ENCODE results near the gene TLN1.

TLN1 gene, protein sequence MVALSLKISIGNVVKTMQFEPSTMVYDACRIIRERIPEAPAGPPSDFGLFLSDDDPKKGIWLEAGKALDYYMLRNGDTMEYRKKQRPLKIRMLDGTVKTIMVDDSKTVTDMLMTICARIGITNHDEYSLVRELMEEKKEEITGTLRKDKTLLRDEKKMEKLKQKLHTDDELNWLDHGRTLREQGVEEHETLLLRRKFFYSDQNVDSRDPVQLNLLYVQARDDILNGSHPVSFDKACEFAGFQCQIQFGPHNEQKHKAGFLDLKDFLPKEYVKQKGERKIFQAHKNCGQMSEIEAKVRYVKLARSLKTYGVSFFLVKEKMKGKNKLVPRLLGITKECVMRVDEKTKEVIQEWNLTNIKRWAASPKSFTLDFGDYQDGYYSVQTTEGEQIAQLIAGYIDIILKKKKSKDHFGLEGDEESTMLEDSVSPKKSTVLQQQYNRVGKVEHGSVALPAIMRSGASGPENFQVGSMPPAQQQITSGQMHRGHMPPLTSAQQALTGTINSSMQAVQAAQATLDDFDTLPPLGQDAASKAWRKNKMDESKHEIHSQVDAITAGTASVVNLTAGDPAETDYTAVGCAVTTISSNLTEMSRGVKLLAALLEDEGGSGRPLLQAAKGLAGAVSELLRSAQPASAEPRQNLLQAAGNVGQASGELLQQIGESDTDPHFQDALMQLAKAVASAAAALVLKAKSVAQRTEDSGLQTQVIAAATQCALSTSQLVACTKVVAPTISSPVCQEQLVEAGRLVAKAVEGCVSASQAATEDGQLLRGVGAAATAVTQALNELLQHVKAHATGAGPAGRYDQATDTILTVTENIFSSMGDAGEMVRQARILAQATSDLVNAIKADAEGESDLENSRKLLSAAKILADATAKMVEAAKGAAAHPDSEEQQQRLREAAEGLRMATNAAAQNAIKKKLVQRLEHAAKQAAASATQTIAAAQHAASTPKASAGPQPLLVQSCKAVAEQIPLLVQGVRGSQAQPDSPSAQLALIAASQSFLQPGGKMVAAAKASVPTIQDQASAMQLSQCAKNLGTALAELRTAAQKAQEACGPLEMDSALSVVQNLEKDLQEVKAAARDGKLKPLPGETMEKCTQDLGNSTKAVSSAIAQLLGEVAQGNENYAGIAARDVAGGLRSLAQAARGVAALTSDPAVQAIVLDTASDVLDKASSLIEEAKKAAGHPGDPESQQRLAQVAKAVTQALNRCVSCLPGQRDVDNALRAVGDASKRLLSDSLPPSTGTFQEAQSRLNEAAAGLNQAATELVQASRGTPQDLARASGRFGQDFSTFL (N-terminal part only)

DNA sequence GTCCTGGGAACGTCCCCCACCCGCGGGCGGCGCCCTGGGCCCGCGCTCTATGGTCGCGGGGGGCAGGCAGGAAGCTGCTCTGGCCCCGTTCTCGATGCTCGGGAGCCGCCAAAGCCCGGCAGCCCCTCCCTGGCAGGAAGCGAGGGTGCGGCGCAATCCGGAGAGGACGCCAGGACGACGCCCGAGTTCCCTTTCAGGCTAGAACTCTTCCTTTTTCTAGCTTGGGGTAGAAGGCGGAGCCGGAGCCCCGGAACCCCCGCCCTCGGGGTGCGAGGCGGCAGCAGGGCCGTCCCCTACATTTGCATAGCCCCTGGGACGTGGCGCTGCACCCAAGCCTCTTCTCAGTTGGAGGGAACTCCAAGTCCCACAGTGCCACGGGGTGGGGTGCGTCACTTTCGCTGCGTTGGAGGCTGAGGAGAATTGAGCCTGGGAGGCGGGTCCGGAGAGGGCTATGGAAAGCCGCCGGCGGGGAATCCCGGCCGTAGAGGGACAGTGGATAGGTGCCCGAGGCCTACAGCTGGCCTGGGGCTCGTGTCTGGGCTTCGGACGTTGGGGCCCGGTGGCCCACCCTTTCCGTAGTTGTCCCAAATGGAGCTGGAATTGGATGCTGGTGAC, at the start of gene TLN1, which contains the start of gene CREB3:
TSS of gene TLN1 (minus strand) at position 11 of the 615 bp plus-strand sequence. CDS start 6,501 bp downstream, outside the sequence.
TSS of gene CREB3 (plus strand) at position 482 of the 615 bp plus-strand sequence. CDS start at position 589, 107 bp downstream.
- DNase-seq, result peak; percentile 96

GRCh38 chr9:35781066-35781465, 49.1 kb upstream of the TLN1 start:
- no peak for DNase-seq

DNA sequence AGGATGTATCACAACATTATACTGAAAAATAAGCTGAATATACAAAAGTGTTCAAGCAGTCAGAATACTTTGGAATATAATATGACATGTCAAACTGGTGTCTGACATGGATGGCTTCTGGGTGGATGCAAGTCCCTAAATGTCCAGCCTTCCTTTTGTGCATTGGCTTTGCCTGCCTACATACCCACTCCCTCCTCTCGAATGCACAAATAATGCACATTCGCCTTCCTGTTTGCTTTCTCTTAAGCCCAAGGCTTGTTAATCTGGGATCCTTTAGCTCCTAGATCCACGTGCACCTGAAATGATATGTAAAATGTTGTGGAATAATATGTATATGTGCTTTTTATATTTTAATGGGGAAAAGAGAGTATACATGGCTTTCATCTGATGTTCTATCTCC, 46.5 kb upstream of the TLN1 start:
- no peak for DNase-seq

- no peak for DNase-seq
Observed at GRCh38 chr9:35776018-35776417, 44.0 kb upstream of the TLN1 start.

GRCh38 chr9:35774907-35775635, 43.1 kb upstream of the TLN1 start:
- DNase-seq, result no peak

GRCh38 chr9:35771943-35772342, 39.9 kb upstream of the TLN1 start:
- DNase-seq, result no peak

DNA sequence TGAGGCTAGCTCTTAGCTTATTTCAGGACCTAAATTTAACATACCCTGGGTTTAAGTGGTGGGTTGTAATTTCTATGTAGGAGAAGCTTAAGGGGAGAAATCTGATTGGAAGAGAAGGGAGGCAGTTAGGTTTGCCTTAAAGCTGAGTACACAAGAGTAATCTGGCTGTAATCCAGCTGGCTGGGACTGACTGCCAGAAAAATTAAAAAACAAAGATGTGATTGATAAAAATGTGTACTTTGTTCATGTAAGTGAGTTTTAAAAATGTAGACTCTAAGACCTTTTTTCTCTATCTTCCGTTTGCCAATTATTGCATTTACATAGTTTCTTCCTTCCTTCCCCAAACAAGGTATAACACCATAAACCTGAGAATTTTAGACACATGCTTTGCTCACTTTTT, 39.5 kb upstream of the TLN1 start:
- DNase-seq, result no peak

- no peak for DNase-seq
Observed at GRCh38 chr9:35771075-35771433, 39.1 kb upstream of the TLN1 start.

- DNase-seq, result no peak
Observed at GRCh38 chr9:35769763-35770162, 37.8 kb upstream of the TLN1 start.

GRCh38 chr9:35767458-35767857, 35.5 kb upstream of the TLN1 start:
- DNase-seq, result no peak

- no peak for DNase-seq
Observed at GRCh38 chr9:35766997-35767396, 35.0 kb upstream of the TLN1 start.

DNA sequence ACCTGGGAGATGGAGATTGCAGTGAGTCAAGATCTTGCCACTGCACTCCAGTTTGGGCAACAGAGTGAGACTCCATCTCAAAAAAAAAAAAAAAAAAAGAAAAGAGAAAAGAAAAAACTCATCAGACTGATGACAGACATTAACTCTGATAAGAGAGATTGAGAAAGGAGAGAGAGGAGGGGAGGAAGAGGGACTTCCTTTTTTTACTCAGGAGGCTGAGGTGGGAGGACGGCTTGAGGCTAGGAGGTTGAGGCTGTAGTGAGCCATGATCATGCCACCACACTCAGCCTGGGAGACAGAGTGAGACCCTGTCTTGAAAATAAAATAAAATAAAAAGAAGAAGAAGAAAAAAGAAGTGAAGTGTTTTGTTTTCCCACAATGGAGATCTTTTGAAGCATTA, 31.8 kb upstream of the TLN1 start:
- no peak for DNase-seq

DNA sequence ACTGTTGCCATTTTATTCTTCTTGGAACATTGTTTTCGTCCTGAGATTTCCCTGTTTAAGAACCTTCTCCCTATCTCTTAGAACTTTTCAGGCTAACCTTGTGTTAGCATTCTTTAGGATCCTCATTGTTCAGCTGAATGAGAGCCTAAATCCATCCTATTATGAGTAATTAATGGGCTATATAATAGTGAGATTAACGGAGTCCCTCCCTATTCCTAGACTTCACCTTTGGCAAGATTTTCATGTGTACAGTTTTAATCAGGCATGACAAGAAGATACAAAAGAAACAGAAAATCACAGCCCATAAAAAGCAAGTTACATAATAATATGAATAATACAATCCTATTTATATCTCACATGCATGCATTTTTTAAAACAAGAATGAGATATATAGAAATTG, 31.2 kb upstream of the TLN1 start:
- DNase-seq, result no peak

- DNase-seq, result no peak
Observed at GRCh38 chr9:35760651-35761050, 28.7 kb upstream of the TLN1 start.

DNA sequence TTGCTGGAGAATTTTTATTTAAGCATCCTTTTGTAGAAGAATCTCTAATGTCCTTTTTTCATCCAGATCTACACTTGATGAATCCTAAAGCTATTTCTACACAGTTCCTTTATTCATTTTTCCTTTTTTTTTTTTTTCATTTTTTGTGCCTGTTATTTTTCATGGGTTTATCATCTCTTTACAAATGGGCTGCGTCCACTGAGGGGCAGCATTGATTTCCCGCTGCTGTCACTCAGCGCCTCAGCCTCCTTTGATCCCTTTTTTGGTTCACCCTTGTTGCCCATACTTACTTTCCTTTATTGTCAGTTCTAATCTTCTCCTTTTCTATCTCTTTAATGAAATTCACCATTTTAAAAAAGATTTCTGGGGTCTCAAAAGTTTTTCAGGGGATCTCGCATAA, 27.8 kb upstream of the TLN1 start:
- no peak for DNase-seq

- DNase-seq, result no peak
Observed at GRCh38 chr9:35758475-35759050, 26.6 kb upstream of the TLN1 start.

- DNase-seq, result no peak
Observed at GRCh38 chr9:35757892-35758275, 25.9 kb upstream of the TLN1 start.

GRCh38 chr9:35757226-35757891, 25.4 kb upstream of the TLN1 start:
- no peak for DNase-seq

DNA sequence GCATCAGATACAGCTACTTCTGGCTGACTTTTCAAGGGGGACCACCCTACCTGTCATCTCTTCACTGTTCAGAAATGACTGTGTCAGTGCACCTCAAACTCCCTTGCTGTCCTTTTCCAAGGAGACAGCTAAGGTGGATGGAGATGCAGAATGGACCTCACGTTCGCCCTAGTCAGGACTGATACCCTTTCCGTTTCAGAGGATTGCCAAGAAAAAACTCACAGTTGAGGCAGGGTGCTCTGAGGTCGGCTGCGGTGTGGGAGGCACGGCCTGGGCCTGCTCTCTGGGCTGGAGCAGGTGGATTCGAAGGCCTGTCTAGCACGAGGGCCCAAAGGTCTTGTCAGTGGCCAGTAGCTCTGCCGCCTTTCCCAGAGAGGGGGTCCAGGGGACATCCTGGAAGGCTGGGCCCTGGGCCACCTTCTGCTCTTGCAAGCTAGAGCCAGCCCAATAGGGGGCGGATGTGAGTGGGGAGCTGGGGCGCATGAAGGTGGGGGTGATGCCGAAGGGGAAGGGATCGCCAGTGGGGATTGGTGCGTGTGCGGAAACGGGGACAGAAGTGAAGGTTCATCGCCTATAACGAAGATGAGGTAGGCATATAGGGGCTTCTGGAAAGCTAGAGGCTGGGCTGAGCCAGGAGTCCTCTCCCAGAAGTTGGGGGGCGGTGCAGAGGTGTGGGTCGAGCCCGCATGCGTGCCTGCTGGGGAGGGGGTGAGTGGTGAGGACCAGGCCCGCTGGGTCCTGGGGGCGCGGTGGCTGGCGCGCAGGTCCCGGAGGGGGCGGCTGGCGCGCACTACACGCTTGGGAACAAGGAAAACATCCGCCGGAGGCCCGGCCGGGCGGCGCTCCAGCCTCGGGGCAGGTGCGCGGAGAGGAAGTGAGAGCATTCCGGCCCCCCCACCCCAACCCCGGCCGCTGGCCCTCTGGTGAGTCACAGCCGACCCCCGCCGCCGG, 24.6 kb upstream of the TLN1 start:
- peak; percentile 46 for DNase-seq

GRCh38 chr9:35755071-35755470, 23.1 kb upstream of the TLN1 start:
- no peak for DNase-seq

Data from NK-92 treated with Interleukin-12 subunit alpha and Interleukin-12 subunit beta, amount 100 ng/mL, for 24 hours (cell line).